Midbrain (tissue), 1 donor: Measurements from ENCODE around the gene MFN2.
"Not testable (repeated sequence)": the region's sequence is repeated elsewhere in the genome, so short reads cannot be mapped to it uniquely, and the experiment has no call there.

Experiments used
- DNase-seq: peaks from one replicate; lab custom pipeline; 2025; lab: John Stamatoyannopoulos, UW

The MFN2 gene

DNA sequence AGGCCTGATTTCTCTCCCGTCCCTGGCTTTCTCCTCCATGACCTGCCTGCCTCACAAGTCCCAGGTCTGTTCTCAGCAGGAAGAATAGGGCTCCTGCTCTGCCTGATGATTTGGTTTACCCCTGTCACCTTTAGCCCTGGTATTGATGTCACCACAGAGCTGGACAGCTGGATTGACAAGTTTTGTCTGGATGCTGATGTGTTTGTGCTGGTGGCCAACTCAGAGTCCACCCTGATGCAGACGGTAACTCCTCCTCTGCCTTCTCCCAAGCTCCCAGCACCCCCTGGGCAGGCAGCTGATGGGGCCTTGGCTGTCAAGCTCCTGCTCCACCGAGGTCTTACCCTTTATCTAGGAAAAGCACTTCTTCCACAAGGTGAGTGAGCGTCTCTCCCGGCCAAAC is 18.4 kb downstream of the MFN2 start:
- no peak for DNase-seq

- no peak for DNase-seq
These were observed 19.0 kb downstream of the MFN2 start for GRCh38 chr1:11999236-11999635.

- DNase-seq = peak; percentile 29
These were observed 21.1 kb downstream of the MFN2 start for GRCh38 chr1:12001249-12001917.

DNA sequence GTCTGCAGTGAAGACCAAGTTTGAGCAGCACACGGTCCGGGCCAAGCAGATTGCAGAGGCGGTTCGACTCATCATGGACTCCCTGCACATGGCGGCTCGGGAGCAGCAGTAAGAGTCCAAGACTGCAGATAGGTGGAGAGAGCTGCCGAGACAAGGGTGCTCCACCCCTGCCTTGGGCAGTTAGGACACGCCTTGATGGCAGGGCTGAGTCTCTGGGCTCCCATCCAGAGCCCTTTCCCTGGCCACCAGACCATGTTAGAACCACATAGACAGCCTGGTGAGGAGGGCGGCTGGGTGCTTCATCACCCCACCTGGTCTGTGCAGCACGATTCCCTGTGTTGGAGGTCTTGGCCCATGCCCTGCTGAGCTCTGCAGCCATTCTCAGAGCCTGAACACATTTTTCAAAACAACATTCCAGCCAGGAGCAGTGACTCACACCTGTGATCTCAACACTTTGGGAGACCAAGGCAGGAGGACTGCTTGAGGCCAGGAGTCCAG is 21.8 kb downstream of the MFN2 start:
- no peak for DNase-seq

- no peak for DNase-seq
These were observed 23.5 kb downstream of the MFN2 start for GRCh38 chr1:12003762-12004161.

DNA sequence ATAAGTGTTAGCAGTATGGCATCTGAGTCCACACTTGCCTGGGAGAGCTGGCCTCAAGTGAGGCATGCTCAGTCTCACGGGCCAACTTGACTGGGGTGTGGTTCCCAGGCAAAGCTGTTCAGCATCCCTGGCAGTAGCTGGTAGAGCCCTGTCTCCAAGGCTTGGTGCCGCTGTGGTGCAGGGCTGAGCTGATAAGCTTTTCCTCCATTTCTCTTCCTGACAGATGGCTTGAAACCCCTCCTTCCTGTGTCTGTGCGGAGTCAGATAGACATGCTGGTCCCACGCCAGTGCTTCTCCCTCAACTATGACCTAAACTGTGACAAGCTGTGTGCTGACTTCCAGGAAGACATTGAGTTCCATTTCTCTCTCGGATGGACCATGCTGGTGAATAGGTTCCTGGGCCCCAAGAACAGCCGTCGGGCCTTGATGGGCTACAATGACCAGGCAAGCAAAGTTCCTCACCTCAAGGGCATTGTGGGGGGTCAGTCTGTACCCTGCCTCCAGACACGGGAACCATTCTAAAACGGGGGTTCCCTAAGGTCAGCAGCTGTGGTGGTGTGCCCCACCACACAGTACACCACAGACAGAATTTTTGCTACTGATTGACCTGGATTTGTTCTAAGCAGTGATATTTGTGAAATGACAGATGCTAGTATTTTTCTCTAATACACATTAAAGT is 25.4 kb downstream of the MFN2 start:
- no peak for DNase-seq

- no peak for DNase-seq
These were observed 26.1 kb downstream of the MFN2 start for GRCh38 chr1:12006167-12006921.

- no peak for DNase-seq
These were observed 27.0 kb downstream of the MFN2 start for GRCh38 chr1:12007204-12007603.

DNA sequence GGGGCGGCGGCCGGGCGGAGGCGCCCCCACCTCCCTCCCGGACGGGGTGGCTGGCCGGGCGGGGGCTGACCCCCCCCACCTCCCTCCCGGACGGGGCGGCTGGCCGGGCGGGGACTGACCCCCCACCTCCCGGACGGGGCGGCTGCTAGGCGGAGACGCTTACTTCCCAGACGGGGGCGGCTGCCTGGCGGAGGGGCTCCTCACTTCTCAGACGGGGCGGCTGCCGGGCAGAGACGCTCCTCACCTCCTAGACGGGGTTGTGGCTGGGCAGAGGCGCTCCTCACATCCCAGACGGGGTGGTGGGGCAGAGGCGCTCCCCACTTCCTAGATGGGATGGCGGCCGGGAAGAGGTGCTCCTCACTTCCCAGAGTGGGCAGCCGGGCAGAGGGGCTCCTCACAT is 28.1 kb downstream of the MFN2 start:
- not testable (repeated sequence) for DNase-seq

- no peak for DNase-seq
These were observed 29.2 kb downstream of the MFN2 start for GRCh38 chr1:12009318-12009947.

- no peak for DNase-seq
These were observed 30.7 kb downstream of the MFN2 start for GRCh38 chr1:12010746-12011570.

DNA sequence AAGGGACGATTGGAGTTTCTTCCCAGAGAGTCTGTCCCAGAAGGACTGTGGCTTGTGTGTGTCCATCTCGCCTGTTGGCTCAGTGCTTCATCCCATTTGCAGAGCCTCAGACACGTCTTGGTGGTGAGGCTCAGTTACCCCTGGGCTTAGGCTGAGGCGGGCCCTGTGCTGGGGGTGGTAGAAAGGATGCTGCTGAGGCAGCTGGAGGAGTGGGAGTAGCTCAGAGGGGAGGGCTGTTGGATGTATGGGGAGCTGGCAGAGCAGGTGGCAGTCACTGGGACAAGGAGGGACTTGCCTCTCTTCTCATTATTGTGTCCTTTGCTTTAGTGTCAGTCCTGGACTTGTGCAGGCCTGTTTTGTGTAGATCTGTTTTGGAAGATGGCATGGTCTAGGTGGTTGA is 31.8 kb downstream of the MFN2 start:
- no peak for DNase-seq

DNA sequence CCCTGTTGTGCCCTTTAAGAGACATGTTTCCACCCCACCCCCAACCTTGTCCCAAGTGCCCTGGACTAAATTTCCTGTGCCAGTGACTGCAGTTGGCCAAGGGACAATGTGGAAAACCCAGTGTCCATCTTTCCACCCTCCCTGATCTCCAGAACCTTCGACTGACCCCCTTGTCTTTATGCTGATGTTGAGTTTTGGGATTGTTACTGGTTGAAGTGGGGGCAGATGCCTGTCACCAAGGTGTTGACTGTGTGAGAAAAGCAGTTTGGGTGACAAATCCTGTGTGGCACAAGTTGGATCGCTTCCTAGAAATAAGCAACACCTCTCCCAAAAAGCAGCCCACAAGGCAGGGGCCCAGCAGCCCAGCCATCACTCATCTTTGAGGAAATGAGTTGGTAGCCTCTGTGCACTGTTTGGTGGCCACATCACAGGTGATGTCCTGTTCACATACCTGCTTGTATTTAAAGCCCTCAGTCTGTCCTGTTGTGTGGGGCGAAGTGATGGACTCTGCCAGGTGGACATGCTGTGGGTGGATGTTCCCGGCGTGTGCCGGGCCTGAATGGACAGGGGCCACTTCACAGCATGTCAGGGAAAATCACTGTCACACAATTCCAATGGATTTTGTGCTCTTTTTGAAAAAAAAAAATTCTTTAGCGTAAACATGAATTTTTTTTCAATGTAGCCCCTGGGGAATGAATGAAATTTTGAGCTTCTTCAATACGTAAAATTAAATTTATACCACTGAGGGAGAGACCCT is 32.5 kb downstream of the MFN2 start:
- DNase-seq = no peak

GRCh38 chr1:12014141-12014991 is 34.1 kb downstream of the MFN2 start:
- no peak for DNase-seq

DNA sequence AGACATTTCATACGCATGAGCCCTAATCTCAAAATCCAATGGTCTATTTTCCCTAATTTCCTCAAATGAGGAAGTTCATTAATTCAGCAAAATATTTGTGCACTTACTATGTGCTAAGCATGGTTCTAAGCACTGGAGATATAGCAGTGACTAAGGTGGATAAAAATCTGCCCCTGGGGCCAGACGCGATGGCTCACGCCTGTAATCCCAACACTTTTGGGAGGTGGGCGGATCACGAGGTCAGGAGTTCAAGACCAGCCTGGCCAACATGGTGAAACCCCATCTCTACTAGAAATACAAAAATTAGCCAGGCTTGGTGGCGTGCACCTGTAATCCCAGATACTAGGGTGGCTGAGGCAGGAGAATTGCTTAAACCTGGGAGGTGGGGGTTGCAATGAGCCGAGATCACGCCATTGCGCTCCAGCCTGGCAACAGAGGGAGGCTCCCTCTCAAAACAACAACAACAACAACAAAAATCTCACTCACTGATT is 34.8 kb downstream of the MFN2 start:
- no peak for DNase-seq

DNA sequence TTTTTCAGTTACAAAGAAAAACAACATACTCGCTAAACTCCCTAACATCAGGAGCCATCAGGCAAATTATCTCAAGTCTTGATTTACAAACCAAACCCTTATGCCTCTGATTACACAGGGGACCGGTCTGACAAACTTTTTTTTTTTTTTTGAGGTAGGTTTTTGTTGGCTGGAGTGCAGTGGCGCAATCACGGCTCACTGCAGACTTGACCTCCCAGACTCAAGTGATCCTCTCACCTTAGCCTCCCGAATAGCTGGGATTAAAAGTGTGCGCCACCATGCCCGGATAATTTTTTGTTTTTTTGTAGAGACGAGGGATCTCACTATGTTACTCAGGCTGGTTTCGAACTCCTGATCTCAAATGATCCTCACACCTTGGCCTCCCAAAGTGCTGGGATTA is 35.3 kb downstream of the MFN2 start:
- no peak for DNase-seq

DNA sequence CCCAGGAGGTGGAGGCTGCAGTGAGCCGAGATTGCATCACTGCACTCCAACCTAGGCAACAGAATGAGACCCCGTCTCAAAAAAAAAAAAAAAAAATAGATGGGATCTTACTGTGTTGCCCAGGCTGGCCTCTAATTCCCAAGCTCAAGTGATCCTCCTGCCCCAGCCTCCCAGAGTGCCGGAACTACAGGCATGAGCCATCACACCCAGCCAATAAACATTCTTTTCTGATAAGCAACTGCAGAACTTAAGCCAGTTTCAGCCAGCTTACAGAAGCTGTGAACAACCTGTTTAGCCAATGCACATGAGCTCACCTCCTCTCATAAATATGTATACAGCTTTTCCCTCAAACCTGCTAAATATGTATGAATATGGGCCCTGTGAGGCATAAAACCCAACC is 35.9 kb downstream of the MFN2 start:
- no peak for DNase-seq

- no peak for DNase-seq
These were observed 39.7 kb downstream of the MFN2 start for GRCh38 chr1:12019858-12020509.

DNA sequence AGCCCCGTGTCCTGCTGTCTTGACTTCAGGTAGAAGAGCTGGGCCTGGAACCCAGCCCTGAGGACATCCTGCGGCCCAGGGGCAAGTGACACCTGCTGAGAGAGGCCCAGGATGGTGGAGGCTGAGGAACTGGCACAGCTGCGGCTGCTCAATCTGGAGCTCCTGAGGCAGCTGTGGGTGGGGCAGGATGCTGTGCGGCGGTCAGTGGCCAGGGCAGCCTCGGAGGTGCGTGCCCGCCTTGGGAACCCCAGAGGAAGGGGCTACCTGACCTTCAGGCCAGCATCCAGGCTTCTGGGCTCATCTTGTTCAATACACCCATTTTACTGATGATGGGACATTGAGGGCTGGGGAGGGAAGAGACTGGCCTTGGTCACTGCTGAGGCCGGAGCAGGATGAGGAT is 41.4 kb downstream of the MFN2 start:
- no peak for DNase-seq
